SKM-1 treated with dmso at 0.1 percent for 144 hours (cell line): ENCODE measurements around the gene SOCS7.
A peak's percentile ranks its signal among the peaks of the same experiment; 100 is the strongest.

ENCODE experiments used
- DNase-seq: peaks from one replicate; lab custom pipeline; 2025; ENCODE audit not compliant: unreplicated experiment; lab: John Stamatoyannopoulos, UW

Gene SOCS7

GRCh38 chr17:38358586-38359513 is 7.2 kb downstream of the SOCS7 start:
- DNase-seq = no peak

DNA sequence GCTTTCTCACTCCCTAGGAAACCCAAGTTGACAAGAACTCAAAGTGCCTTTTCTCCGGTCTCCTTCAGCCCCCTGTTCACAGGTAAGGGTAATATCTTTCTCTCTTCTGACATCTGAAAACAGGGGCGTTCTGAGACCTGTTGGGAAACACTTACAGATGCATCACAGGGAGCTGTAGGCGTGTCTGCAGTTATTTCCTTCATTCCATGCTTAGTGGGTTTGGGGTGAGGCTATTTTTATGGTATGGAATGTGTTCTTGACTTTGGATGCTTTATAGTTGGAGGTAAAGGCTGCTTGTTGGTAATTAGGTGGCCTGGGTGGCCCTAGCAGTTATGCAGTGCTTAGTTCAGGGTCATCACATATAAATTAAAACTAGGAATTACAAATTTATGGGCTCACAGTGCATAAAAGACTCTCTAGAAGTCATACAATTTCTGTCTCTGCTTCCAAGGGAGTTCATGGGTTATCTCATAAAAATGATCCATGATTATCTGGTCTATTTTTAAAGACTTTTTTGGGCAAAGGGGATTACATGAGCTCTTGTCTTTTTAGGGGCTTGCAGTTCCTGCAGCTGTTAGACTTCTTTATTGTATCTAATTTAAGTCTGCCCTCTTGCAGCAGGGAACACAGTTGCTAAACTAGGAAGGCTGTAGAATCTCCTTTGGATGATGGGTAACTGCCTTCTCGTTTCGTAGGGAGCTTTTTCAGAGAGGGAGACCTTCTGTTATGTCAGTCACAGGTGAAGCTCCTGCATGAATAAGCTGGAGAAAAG is 10.2 kb downstream of the SOCS7 start:
- DNase-seq = no peak

DNA sequence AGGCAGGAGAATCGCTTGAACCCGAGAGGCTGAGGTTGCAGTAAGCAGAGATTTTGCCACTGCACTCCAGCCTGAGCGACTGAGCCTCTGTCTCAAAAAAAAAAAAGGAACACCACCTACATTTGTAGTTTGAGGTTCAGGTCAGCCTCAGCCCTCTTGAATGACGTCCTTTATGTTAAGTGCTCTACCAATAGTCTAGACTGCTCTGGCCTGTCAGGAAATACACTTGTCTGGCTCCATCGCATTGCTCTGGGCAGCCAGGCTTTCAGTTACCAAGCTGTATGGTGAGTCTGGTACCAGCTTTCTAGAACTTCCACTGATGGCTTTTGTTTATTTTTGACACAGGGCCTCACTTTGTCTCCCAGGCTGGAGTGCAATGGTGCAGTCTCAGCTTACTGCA is 11.4 kb downstream of the SOCS7 start:
- DNase-seq = no peak

GRCh38 chr17:38364741-38365140 is 13.1 kb downstream of the SOCS7 start:
- no peak for DNase-seq

DNA sequence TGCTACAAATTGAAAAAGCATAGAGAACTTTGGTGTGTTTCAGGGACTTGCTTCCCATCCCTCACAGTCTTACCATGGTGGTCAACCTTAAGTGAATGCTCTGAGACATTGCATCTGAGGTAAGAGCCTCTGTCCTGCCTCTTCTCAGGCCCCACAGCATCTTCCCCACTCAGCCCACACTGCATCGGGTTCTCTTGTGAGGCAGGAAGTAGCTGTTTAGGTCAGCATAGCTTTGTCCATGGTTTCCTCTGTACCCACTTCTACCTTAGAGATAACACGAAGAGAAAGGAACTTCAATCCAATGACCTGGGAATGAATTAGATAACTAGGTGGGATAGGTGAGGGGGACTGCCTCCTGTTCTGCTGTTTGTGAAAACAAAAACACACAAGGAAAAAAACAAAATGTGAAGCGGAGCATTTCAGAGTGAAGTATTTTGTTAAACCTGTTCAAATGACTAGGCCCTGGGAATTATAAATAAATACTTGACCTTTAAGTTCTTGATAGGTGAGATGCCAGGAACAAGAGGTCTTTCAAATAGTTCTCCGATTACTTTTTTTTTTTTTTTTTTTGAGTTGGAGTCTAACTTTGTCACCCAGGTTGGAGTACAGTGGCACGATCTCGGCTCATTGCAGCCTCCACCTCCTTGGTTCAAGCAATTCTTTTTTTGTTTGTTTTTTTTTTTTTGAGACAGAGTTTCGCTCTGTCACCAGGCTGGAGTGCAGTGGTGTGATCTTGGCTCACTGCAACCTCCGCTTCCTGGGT is 17.7 kb downstream of the SOCS7 start:
- no peak for DNase-seq

DNA sequence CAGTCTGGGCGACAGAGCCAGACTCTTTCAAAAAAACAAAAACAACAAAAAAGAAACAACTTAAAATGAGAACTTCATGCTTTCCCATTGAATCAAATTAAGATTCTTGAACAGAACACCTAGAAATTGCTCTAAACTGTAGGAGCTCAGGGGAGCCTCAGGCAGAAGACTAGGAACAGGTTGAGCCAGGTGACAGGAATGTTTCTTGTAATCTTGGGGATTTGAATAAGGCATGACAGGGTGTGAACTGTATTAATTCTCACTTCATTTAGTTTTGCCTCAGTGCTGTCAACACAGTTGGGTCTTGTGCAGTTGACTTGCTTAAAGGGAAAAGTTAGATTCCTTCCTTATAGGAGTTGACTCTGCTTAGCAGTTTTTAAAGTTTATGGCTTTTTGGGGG is 27.8 kb downstream of the SOCS7 start:
- no peak for DNase-seq

GRCh38 chr17:38395090-38395489 is 43.4 kb downstream of the SOCS7 start:
- DNase-seq = no peak

DNA sequence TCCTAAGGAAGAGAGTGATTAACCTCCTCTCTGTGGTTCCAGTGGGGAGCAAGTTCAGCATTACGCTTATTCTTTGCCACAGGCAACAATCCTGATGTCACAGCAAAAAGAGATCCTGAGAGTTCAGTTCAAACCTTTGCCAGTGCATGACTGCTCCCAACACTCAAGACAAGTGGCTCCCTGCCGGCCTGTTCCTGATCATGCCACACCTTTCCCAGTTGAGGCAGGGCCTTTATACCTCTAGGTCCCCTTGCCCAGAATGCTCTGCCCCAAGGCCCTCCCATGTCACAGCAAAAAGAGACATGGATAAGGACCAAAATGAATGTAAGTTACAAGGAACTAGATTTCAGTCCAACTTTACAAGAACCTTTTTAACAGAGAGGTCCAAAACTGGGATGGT is 45.6 kb downstream of the SOCS7 start:
- DNase-seq = no peak

DNA sequence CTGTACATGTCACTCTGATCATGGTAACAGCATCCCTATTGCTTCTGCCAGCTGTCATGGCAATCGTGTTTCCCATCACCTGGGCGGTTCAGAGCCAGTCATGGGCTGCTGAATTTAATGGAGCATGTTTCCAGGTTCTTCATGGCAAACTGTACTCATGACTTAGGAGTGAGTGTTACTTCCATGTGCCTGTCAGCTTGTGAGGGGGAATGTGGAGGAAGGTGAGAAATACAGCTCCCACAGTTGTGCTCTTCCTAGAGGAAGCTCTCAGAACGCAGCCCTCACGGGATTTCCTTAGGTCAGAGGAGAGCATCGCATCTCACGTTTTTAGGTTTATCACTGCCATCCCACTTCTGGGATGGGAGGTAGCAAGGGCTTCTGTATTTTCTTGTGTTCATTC is 48.6 kb downstream of the SOCS7 start:
- no peak for DNase-seq

DNA sequence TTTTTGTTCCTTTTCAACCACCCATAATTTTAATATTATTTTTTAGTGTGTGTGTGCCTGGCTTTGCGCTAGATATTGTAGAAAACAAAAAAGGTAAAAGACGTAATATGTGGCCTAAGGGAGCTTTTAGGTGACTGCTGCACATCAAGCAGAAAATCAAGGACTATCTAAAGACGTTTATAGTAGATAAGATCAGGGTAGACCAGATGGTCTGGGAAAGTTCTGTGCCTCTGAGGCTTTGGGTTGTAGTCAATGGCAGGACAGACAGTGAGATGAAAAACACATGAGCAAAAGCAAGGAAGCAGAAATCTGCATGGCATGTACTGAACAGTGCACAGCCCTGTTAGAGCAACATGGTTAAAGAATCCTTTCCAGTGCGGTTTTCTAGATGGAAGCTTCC is 49.8 kb downstream of the SOCS7 start:
- no peak for DNase-seq

DNA sequence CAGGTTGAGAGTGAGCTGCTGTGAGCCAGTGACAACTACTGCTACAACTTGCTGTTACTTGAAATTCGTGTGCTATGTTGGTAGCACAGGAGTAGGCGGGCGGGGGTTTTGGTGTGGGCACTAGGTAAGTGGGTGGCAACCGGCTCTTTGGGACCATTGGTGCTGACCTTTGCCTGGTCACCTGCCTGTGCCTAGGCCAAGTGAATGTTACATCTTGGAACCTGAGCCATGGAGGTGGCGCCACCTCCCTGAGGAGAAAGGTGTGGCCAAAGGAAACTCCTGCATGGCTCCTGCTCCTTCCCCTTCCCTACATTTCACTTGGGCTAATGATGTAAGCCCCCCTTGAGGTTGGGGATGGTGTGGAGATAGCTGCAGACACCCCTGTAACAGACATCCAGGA is 51.3 kb downstream of the SOCS7 start:
- DNase-seq = no peak

DNA sequence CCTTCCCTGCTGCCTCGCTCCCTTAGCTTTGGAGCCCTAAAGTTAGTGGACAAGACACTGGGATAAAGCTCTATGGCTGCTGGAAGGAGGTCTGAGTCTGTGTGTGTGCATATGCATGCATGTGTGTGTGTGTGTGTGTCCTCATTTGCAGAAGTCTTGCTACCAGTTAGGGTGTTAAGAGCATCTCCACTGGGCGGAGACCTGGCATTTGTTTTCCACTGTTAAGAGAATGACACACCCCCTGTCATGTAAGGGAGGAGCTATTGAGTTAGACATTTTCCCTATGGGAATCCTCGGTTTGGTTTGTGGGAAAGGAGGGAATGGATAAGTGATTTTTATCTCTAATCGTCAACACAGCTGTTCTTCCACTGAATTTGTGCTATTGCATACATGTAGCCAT is 51.8 kb downstream of the SOCS7 start:
- no peak for DNase-seq

- DNase-seq = no peak
These were observed 52.7 kb downstream of the SOCS7 start for GRCh38 chr17:38404174-38404943.

DNA sequence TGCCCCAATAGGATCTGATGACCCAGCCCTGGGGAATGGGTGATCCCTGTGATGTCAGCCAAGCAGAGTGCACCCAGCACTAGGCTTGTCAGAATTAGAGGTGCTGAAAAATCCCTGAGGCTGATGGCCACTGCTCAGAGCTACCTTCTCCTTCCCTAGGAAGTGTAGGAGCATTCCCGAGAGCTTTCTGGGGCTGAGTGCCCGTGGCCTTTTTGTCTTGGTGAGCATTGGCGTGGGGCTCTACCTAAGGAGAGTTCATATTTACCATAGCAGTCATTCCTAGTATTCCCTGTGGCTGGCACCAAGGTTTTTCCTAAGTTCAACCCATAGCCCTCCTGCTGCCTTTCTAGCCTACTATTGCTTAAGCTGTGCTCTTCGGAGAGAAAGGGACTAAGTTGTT is 54.0 kb downstream of the SOCS7 start:
- no peak for DNase-seq

GRCh38 chr17:38410201-38410600 is 58.6 kb downstream of the SOCS7 start:
- no peak for DNase-seq

GRCh38 chr17:38415250-38416194 is 63.9 kb downstream of the SOCS7 start:
- peak; percentile 55 for DNase-seq

DNA sequence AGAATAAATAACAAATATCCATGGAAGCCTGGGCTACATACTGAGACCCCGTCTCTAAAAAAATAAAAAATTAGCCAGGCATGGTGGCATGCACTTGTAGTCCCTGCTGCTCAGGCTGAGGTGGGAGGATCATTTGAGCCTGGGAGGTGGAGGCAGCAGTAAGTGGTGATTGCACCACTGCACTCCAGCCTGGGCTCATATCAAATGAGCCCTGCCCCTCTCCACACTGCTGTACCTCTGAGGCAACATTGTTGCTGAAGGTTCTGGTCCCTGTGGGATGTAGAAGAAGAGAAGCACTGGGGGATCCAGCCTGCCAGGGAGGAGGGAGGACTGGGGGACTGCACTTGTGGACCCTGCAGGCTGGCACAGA is 65.2 kb downstream of the SOCS7 start:
- peak; percentile 63 for DNase-seq

GRCh38 chr17:38417210-38417951 is 65.7 kb downstream of the SOCS7 start:
- peak; percentile 37 for DNase-seq

DNA sequence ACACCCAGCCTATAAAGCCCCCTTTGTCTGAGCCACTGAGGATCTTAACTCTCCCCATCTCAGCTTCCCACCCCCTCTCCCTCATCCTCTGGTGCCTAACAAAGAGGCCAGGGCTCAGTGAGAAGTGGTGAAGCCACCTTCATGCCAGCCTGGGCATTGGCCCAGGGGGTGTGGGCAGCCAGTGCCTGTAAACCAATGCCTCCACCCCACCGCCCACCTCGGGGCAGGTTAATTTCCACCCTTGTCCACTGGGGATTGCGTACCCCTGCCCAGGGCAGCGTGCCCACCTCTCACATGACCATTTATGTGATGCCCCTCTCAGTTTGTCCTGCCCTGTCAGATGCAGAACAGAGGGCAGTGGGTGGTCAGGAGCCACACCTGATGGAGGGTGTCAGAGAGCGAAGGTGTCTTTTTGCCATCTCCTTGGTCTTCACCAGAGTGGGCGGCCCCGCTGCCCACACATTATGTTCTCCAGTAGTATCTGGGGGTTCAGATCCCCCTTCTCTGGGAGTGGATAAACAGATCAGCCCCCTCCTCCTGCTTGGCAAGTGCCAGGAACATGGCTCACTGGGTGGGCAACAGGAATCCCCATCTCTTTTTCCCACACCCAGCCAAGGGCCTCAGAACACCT is 66.5 kb downstream of the SOCS7 start:
- DNase-seq = no peak
